ENCODE results near the gene JUP.

Gene JUP

DNA sequence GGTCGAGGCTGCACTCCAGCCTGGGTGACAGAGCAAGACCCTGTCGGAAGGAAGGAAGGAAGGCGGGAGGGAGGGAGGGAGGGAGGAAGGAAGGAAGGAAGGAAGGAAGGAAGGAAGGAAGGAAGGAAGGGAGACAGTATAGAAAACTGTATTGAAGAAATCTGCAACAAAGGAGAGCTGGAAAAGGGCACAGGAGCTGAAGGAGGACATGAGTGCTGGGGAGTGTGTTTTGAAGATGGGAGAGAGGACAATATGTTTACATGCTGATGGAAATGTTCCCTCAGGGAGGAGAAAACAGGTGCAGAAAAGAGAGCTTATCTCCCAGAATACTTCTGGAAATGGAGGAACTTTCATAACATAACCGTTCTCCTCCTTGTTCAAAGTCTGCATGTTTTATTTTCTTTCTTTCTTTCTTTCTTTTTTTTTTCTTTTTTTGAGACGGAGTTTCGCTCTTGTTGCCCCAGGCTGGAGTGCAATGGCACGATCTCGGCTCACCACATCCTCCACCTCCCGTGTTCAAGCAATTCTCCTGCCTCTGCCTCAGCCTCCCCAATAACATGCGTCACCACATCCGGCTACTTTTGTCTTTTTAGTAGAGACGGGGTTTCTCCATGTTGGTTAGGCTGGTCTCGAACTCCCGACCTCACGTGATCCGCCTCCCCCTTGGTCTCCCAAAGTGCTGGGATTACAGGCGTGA, 49.4 kb downstream of the JUP start:
- POLR2A ChIA-PET, result interaction anchor here (1.0 to 1.2 kb wide), 2 partner anchors 50 to 65 kb away, joined by 4 to 5 read pairs; partner anchors contain the start of gene JUP
- TF ChIP-seq, protein P1, sequence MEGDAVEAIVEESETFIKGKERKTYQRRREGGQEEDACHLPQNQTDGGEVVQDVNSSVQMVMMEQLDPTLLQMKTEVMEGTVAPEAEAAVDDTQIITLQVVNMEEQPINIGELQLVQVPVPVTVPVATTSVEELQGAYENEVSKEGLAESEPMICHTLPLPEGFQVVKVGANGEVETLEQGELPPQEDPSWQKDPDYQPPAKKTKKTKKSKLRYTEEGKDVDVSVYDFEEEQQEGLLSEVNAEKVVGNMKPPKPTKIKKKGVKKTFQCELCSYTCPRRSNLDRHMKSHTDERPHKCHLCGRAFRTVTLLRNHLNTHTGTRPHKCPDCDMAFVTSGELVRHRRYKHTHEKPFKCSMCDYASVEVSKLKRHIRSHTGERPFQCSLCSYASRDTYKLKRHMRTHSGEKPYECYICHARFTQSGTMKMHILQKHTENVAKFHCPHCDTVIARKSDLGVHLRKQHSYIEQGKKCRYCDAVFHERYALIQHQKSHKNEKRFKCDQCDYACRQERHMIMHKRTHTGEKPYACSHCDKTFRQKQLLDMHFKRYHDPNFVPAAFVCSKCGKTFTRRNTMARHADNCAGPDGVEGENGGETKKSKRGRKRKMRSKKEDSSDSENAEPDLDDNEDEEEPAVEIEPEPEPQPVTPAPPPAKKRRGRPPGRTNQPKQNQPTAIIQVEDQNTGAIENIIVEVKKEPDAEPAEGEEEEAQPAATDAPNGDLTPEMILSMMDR (IDR thresholded peaks at IDR 0.05; ENCODE audit: insufficient read depth, low read length, missing control alignments), result no peak
- DNase-seq (ENCODE audit: low read depth, low spot score), result no peak
- CTCF ChIA-PET, result interaction anchor here (0.5 to 4.9 kb wide), 43 partner anchors 9 to 226 kb away, joined by 3 to 189 read pairs (median 5); partner anchors contain the start of genes FKBP10, GAST, JUP and KLHL11
- no peak overlapping the region for H3K4me3 ChIP-seq (ENCODE audit: low read depth, low read length)

DNA sequence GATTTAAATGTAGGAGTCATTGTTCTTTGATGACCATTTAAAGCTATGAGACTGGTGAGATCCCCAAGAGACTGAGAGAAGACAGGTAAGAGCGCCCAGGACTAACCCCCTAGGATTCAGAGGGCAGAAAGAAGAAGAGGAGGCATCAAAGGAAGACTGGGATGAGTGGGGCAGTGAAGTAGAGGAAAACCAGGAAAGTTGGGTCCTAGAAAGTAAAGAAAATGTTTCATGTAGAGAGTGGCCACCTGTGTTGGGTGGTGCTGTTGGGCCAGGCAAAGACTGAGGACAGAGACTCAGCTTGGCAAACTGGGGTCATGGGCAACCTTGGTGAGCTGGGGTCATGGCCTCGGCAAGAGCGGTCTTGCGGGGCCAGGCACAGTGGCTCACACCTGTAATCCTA, 50.8 kb downstream of the JUP start:
- DNase-seq (ENCODE audit: low read depth, low spot score), result no peak
- TF ChIP-seq, protein P1 (IDR thresholded peaks at IDR 0.05; ENCODE audit: insufficient read depth, low read length, missing control alignments), result no peak
- ChIA-PET CTCF (interaction anchor here (0.8 to 4.9 kb wide), 6 partner anchors 11 to 227 kb away, joined by 3 to 189 read pairs (median 4); no protein-coding TSS in a partner anchor), POLR2A (no interaction called here)
- H3K4me3 ChIP-seq (ENCODE audit: low read depth, low read length), result no peak overlapping the region

DNA sequence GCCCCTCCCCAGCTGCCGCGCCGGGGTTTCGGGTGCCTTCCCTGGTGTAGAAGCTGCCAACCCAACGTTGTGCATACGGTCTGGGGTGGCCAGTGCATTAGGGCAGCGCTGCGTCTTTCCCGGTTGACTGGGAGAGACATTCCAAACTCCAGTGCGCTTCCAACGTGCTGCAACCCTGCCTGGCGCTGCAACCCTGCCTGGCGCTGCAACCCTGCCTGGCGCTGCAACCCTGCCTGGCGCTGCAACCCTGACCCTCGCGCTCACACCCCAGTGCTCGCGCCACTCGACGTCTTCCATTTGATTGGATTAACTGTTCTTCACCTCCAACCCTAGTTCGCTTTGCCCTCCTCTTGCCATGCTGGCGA, 51.6 kb downstream of the JUP start:
- TF ChIP-seq, protein P1 (IDR thresholded peaks at IDR 0.05; ENCODE audit: insufficient read depth, low read length, missing control alignments), result no peak
- ChIA-PET CTCF (interaction anchor here (0.8 to 4.9 kb wide), 8 partner anchors 9 to 228 kb away, joined by 3 to 189 read pairs (median 4); no protein-coding TSS in a partner anchor), POLR2A (no interaction called here)
- peak overlapping the region; percentile 41 for H3K4me3 ChIP-seq (ENCODE audit: low read depth, low read length)
- no peak for DNase-seq (ENCODE audit: low read depth, low spot score)

DNA sequence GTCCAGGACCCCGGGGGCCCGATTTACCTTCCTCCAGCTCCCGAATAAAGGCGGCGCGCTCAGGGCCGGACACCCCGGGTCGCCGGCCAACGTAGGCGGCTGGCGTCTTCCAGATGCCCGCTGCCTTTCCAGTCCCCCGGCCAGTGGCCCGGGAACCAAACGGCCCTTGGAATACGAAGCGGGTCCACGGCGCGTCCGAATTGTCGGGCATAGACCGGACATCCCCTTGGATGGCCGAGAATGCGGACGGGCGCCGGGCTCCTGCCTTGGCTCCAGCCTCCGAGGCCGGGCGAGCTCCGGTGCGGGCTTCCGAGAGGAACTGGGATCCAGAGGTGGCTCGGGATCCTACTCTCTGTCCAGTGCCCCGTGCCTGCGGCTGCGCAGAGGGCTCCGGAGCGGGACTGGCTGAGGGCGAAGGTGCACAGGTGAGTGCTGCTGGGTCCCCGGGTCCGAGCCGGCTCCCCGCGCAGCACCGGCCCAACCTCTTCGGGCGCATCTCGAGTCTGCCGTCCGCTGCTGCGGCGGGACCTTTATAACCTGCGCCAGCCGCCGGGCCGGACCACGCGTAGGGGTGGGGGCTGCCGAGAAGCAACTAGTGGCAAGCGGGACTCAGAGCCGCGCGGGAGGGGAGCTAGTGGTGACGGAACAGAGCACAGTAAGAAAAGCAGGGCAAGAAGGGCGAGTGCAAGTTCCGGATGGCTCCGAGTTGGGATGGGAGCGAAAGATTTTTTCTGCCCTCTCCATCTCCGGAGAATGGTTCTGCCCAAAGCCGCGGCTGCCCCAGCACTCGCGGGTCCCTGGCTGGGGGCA, 52.2 kb downstream of the JUP start, which contains the start of gene HAP1:
Gene HAP1 (minus strand): TSS at position 505 of the 810 bp plus-strand sequence. CDS start 9 bp downstream, at position 496.
- DNase-seq (ENCODE audit: low read depth, low spot score), result no peak
- ChIA-PET CTCF (interaction anchor here (1.3 to 4.9 kb wide), 5 partner anchors 9 to 225 kb away, joined by 3 to 189 read pairs (median 6); no protein-coding TSS in a partner anchor), POLR2A (interaction anchor here (0.9 kb wide), 1 partner anchor 52 kb away, joined by 3 read pairs; the partner anchor contains the start of gene JUP)
- peak within 1 kb of the TSS; percentile 41 for H3K4me3 ChIP-seq (ENCODE audit: low read depth, low read length)
- TF ChIP-seq, protein P1 (IDR thresholded peaks at IDR 0.05; ENCODE audit: insufficient read depth, low read length, missing control alignments), result no peak

DNA sequence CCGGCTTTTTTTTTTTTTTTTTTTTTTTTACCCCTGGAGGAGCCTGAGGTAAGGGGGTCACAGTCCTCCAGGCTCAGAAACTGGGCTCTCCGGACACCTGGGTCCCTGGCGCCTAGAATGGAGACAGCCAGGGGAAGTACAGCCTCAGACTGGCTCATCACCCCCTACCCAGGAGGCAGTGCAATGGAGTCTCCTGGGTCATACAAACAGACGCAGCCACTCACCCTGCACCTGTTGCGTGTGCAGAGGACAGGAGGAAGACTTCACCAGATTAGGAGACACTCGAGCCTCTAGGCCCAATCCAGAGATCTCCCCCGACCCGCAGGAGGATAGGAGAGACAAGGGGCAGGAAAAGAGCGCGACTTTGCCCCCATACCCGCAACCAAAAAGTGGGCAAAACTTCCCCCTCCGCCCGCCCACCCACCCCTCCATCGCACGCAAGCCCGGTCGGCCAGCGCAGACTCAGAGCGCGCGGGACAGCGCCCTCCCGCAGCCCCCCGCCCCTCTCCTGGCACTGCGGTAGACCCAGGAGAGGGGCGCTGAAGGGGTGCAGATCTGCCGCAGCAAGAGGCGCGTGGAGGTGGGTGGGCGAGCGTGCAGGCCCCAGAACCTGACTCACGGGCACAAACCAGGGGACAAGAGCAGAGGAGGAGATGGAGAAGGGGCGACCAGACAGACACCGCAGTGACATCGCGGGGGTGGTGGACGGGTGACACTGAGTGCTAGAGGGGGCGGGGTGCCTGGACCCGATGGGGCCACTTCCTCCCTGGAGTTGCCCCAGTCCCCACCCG, 53.0 kb downstream of the JUP start:
- ChIA-PET POLR2A (interaction anchor here (0.9 kb wide), 1 partner anchor 53 kb away, joined by 3 read pairs; the partner anchor contains the start of gene JUP), CTCF (interaction anchor here (0.9 to 4.9 kb wide), 6 partner anchors 8 to 226 kb away, joined by 3 to 189 read pairs (median 6); no protein-coding TSS in a partner anchor)
- H3K4me3 ChIP-seq (ENCODE audit: low read depth, low read length), result no peak overlapping the region
- TF ChIP-seq, protein P1 (IDR thresholded peaks at IDR 0.05; ENCODE audit: insufficient read depth, low read length, missing control alignments), result no peak
- DNase-seq (ENCODE audit: low read depth, low spot score), result no peak

Measured in AG04449 (cell line).